SH-SY5Y (cell line): ENCODE results near the gene SEPTIN2.

Experiments used
- GATA2 ChIP-seq: IDR thresholded peaks from 2 replicates; pipeline ENCODE4 v1.6.1; 2011; ENCODE audit warnings: mild to moderate bottlenecking, low read depth, low read length
- GATA3 ChIP-seq: IDR thresholded peaks from 2 replicates; pipeline ENCODE4 v1.6.1; 2011; ENCODE audit warnings: low read depth, mild to moderate bottlenecking, low read length, moderate library complexity

DNA sequence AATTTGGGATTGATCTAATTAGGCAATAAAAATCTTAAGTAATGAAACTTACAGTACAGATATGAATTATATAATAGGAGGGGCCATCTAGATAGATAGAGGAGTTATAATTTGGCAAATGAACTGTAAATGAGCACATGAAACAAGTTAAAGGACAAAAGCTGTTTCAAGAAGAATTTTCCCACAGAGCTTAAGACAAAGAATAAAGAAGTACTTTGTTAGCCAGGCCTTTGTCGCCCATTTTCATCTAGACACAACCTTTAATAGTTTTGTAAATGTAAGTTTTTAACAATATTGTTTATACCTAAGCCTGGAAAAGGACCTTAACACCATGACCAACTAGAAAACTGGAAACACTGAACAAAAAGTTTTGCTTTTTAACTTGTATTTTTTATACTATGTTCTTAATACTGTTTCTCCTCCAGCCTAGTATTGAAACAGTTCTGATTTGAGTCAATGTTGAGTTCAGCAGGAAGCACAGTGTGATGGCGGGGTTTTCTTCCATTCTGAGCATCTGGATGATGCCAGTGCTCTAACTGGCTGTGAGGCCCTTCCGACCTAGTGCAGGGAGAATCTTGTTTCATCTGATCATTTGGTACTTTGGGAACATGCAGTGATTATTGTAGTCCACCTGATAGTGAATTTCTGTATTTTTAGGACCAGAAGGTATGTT, 77.9 kb downstream of the SEPTIN2 start:
- TF ChIP-seq GATA2 (no peak), GATA3 (no peak)
